NCI-H2196 treated with DMSO at 0.1 percent for 48 hours (cell line): ENCODE results near the gene DUOXA2.
"Not testable (repeated sequence)": the region's sequence is repeated elsewhere in the genome, so short reads cannot be mapped to it uniquely, and the experiment has no call there.

Source experiments
- DNase-seq: peaks from one replicate; lab custom pipeline; 2025; ENCODE audit not compliant: unreplicated experiment; lab: John Stamatoyannopoulos, UW

Gene DUOXA2

DNA sequence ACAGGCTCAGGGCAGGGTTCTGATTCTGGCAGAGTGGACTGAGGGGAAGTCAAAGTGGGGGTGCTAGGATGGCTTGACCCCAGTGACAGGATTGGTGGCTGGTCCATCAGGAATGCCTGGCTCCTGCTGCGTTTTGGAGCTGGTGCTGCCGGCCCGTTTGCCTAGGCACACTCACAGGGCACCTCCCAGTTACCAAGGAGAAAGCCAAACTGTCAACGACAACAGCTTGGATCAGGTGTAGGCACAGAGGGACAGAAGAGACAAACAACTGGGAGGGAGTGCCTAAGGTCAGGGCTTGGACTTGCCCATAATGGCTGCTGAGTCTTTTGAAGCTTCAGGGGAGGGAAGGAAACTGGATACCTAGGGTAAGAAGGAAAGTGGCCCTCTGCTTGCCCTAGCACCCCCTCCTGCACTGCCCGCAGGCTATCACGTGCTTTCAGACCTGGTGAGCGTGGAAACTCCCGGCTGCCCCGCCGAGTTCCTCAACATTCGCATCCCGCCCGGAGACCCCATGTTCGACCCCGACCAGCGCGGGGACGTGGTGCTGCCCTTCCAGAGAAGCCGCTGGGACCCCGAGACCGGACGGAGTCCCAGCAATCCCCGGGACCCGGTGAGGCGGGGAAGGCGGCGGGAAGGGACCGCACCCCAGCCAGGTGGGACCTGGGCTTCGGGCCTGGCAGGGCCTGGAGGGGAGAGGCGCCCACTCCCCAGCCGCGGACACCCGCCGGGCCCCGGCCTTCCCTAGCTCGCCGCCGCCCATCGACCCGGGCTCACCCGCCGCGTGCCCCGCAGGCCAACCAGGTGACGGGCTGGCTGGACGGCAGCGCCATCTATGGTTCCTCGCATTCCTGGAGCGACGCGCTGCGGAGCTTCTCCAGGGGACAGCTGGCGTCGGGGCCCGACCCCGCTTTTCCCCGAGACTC, 20.8 kb downstream of the DUOXA2 start:
- peak; percentile 53 for DNase-seq

DNA sequence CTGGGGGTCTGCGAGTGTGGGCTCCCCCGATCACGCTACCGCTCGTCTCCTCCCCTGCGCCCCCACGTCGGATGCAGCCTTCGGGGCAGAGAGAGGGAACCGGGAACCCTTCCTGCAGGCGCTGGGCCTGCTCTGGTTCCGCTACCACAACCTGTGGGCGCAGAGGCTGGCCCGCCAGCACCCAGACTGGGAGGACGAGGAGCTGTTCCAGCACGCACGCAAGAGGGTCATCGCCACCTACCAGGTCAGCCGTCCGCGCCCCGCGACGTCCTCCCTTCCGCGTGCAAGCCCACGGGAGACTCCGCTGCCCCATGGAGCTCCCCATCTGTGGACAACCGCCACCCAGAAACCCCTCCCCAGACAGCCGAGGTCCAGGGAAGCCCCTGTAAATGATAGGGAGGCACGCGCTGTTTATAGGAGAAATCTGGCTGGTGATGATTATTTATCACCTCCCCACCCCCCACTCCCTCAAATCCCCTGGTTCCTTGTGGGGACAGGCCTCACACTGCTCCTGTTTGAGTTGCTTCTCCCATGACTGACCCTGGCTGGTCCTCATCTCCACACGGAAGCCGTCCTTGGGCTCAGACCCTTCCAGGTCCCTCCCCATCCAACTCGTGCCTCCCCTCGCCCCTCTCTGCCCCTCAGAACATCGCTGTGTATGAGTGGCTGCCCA, 21.7 kb downstream of the DUOXA2 start:
- not testable (repeated sequence) for DNase-seq

DNA sequence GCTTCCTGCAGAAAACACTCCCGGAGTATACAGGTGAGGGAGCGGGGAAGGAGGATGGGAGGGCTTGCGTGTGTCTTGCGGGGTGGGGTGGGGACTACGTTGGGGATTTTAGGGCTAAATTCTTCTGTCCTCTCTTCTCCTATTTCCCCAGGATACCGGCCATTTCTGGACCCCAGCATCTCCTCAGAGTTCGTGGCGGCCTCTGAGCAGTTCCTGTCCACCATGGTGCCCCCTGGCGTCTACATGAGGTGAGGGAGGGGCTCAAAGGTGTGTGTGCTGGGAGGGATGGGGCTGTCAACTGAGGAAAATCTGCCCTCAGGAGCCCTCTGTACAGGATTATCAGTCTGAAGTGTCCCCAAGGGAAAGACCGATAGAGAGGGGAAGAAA, 22.2 kb downstream of the DUOXA2 start:
- DNase-seq: no peak

DNA sequence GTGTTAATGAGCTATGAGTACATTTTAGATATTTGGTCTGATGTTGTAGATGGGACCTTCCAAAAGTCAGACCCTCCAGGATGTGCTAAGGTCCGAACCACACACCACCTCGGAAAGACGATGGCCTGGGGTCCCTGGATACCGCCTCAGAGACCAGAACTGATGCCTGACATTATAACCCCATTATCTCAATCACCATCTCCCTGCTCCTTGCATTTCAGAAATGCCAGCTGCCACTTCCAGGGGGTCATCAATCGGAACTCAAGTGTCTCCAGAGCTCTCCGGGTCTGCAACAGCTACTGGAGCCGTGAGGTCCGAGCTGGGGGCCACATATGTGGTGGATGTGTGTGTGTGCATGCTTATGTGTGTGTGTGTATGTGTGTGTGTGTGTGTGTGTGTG, 23.6 kb downstream of the DUOXA2 start:
- DNase-seq: no peak

DNA sequence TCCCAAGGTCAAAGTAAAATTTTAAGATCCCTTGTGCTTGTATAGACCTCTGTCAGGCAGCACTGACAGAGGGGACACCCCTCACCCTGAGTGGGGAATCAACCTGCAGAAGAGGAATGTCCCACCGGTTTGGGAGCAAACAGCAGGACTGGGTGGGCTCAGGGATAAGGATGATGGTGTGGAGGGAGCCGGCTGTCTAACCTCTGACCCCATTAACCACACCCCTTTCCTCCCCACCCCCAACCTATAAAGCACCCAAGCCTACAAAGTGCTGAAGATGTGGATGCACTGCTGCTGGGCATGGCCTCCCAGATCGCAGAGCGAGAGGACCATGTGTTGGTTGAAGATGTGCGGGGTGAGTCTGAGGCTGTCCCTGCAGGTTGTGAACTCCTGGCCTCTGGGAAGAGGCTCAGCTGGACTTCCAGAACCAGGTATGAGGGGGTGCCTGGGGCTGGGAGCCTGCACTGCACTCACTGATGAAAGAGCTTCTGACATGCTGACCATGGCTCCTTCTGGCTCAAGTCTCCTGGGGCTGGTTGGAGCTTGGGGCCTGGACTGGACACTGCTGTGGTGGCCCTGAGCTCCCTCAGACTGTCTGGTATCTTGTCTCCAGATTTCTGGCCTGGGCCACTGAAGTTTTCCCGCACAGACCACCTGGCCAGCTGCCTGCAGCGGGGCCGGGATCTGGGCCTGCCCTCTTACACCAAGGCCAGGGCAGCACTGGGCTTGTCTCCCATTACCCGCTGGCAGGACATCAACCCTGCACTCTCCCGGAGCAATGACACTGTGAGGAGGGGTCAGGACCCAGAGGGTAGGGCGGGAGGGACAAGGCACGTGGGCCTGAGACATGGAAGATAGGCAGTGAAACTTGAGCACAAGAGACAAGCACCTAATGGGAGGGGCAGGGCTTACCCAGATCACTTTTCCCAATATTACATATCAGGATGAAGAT, 25.0 kb downstream of the DUOXA2 start:
- DNase-seq: no peak

DNA sequence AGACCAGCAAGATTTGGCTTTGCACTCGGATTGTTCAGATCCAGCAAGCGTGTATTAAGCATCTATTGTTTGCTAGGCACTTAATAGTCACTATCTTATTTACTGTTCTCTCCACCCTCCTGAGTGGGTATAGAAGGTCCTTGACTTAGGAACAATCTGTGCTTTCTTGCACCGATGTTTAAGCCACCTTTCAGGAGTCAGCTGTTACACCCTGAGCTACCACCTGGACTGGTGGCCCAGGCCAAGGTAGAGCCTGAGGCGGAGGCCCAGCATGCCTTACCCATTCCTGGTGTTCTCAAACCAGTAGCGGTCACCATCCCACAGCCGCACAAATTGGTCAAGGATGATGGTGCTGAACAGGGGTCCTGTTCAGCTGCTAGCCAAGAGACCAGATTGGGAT, 25.6 kb downstream of the DUOXA2 start:
- DNase-seq: no peak

DNA sequence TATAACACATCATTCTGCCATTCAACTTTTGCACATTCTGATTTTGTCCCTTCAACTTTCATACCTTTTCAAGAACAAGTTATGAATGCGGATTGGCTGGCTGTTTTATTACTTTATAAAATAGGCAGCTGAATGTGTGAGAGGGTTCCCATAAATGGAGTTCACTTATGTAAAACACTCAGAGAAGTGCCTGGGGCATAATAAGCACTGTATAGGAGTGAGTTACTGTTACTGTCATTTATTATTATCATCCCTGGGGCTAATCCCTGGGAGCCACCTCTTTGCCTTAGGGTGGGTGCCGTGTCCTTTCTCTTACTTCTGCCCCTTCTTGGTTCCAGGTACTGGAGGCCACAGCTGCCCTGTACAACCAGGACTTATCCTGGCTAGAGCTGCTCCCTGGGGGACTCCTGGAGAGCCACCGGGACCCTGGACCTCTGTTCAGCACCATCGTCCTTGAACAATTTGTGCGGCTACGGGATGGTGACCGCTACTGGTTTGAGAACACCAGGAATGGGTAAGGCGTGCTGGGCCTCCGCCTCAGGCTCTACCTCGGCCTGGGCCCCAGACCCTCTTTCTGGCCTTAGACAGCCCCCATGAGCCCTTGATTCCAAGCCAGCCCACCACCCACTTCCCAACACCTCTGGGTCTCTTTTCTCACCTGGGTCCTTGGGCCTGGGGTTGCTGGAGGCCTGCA, 26.6 kb downstream of the DUOXA2 start:
- no peak for DNase-seq

DNA sequence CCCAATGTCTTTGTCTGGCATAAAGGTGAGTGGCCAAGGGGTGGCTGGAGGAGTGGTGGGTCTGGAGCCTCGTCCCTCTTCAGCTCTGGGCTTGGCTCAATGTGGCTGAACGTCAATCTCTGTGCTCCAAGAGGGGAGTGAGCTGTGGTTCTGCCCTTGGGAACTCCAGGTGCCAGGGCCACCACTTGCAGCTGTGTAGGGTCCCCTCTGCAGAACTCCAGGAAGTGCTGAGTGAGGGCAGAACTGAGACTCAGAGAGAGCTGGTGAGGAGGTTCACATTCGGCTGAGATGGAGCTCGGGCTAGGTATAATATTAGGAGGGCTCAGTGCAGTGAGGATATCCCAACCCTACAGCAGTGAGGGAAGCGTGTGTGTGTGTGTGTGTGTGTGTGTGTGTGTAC, 27.3 kb downstream of the DUOXA2 start:
- DNase-seq: no peak

DNA sequence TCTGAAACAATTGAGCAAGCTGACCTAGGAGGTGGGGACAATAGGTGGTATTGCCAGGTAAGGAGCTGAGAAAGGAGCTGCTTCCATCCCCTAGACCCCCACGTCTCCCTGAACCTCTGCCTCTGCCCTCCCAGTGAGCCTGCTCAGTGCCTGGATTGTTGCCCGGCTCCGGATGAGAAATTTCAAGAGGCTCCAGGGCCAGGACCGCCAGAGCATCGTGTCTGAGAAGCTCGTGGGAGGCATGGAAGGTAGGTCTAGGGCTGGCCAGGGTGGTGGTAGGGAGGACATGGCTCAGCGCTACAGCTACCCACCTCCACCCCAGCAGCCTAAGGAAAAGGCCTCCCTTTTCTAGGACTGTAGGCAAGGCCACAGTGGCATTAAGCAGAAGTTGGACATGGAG, 28.9 kb downstream of the DUOXA2 start:
- no peak for DNase-seq

DNA sequence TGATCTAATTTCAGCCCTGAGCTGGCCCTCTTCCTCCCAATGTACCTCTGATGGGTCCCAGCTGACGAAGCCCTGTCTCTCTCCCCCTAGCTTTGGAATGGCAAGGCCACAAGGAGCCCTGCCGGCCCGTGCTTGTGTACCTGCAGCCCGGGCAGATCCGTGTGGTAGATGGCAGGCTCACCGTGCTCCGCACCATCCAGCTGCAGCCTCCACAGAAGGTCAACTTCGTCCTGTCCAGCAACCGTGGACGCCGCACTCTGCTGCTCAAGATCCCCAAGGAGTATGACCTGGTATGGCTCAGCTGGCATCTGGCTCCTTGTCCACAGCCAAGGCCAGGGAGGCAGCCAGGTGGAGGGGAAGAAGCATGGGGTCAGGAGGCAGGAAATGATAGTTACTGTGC, 29.8 kb downstream of the DUOXA2 start:
- no peak for DNase-seq

DNA sequence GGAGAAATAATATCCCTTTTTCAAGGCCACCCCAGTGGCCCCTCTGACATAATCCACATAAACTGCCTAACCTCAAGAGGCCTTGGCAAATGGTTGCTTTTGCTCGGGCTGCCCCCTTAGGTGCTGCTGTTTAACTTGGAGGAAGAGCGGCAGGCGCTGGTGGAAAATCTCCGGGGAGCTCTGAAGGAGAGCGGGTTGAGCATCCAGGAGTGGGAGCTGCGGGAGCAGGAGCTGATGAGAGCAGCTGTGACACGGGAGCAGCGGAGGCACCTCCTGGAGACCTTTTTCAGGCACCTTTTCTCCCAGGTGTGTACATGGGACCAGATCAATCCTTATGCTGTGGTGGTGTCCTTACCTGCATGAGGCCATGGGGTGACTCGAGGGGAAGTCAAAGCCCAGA, 30.6 kb downstream of the DUOXA2 start:
- no peak for DNase-seq

DNA sequence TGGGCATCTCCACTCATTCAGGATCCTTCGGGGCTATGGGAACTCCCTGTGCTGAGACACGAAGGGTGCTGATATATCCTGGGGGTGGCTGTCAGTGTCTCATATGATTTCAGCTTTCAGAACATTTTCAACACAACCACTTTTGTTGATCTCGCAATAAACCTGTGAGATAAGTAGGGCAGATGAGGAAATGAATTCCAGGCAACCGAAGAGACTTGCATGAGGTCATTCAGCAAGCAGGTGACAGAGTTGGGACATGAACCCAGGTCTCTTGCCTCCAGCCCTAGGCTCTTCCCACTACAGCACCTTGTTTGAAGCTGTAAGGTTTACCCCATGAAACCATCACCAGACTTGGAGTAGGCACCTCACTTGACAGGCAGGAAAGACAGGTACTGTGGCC, 32.3 kb downstream of the DUOXA2 start:
- no peak for DNase-seq

DNA sequence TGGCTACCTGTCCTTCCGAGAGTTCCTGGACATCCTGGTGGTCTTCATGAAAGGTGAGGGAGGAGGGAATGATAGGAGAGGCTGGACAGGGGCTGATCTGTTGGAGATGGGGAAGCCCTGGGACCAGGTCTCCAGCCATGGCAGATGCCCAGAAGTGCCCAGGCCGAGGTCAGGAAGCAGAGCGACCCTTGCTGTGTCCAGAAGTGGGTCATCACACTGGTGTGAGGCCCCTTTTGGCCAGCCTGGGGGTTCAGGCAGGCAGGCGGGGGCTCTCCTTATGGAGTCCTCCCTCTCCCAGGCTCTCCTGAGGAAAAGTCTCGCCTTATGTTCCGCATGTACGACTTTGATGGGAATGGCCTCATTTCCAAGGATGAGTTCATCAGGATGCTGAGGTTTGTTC, 33.5 kb downstream of the DUOXA2 start:
- DNase-seq: no peak

DNA sequence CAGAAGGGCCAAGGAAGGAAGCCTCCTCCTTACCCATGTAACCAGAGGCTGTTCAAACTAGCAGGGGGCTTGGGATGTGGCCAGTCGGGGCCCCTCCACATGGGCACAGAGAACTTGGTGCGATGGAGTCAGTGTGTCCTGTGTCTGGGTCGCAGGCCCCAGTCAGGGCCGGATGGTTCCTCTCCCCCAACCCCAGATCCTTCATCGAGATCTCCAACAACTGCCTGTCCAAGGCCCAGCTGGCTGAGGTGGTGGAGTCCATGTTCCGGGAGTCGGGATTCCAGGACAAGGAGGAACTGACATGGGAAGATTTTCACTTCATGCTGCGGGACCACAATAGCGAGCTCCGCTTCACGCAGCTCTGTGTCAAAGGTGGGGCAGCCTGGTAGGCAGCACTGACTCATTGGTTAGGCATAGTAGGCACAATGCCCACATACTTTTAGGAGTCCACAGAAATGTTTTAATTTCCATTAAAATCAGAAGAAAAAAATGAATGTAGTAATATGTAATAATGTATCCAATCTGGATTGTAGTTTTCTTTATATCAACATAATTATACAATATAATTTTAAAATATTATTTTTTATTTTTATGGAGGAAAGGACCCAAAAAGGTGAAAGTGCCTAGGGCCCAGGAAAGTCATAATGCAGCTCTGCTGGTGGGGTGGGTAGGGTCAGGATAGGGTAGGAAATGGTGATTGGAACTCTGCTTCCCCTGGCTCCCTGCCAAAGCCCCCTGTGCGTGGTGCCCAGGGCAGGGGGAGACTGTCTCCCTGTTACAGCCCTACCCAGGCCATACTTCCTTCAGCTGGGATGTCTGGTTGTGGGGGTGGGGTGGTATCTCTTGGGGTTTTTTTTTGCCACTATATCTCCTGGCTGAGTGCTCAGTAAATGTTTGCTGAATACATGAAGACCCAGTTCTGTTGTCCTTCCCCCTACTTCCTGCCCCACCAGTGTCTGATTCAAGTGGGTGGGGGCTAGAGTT, 34.2 kb downstream of the DUOXA2 start:
- no peak for DNase-seq

DNA sequence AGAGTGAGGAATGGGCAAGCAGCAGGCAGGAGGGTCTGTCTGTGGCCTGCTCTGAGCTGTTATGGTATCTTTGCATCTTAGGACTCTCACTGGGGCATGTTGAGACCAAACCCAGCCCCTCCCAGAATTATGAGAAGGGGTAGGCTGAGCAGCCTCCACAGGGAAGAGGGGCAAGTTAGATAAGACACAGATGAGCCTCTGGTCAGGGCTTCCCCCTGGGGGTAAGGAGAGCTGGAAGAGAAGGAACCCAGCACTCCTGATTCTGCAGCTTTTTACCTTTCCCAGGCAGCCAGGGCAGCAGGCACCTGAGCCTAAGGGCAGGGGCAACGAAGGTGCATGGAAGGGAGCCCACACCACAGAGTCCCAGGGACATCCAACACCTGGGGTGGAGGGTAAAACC, 34.9 kb downstream of the DUOXA2 start:
- no peak for DNase-seq

DNA sequence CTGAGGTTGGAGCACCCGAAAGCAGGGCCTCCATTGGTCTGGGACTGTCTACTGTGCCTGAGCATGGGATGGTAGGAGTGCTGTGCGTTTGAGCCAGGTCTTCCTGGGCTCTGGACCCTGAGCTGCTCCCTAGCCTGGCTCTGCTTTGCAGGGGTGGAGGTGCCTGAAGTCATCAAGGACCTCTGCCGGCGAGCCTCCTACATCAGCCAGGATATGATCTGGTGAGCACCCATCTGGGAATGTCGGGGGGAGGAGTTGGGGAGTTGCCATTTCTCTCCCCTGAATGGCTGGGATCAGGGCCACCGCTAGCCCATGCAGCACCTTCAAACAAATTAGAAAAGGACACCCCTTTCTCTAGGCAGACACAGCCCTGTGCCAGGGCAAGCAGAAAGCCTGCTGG, 36.4 kb downstream of the DUOXA2 start:
- DNase-seq: no peak

DNA sequence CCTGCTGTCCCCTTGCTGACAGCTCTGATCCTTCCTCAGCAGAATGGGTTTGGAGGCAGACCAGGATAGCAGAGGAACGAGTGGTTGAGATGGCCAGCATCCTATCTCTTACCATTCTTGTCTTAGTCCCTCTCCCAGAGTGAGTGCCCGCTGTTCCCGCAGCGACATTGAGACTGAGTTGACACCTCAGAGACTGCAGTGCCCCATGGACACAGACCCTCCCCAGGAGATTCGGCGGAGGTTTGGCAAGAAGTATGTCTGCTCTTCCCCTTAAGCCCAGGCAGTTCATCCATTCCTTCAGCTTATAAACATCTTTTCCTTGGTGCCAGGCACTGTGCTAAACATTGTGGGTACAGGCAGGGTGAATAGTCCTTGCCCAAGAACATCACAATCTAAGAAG, 36.9 kb downstream of the DUOXA2 start:
- no peak for DNase-seq

DNA sequence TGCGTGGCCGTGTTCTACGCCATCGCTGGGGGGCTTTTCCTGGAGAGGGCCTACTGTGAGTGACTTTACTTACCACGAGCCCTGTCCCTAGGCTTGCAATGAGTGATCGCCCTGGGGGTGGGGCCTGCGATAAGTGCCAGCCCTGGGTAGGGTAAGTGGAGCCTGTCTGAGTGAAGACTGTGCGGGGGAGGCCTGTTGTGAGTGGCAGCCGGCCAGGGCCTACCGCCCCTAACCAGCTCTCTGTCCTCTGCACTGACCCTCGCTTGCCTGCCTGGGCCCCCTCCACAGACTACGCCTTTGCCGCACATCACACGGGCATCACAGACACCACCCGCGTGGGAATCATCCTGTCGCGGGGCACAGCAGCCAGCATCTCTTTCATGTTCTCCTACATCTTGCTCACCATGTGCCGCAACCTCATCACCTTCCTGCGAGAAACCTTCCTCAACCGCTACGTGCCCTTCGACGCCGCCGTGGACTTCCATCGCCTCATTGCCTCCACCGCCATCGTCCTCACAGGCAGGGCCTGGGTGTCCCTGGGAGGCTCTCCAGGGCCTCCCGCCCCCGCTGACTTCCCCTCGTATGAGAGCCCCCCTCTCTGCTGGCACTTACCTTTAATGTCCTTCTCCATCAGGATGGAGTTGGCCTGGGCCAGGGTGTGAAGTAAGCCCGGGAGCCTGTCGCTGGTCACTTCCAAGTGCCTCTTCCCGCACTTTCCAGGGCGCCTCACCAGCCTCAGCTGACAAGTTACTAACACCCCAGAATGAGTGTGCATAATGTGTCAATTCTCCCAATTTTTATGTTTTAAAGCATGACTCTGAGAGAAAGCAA, 38.1 kb downstream of the DUOXA2 start:
- no peak for DNase-seq

DNA sequence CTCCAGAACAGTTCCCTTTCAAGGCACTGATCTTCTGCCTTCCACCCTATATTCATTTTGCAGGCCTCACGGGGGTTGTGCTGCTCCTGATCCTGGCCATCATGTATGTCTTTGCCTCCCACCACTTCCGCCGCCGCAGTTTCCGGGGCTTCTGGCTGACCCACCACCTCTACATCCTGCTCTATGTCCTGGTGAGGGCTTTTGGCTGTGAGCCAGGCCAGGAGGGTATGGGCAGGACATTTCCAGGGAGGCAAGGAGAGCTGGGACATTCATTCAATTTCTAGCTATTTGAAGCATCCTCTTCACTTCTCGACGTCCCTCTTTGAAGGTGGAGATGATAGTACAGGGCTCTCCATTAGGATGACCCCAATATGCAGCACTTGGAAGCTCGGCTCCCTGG, 41.6 kb downstream of the DUOXA2 start:
- DNase-seq: no peak
